Panc1 (cell line): ENCODE measurements around the gene MORN1.

Experiments
- POLR2AphosphoS5 ChIP-seq: IDR thresholded peaks from 2 replicates; pipeline ENCODE4 v1.6.1; 2012; ENCODE audit warnings: mild to moderate bottlenecking, low read depth, low read length, moderate library complexity
- TF ChIP-seq, protein P1 (sequence below): fragments of 450-650 bp; IDR thresholded peaks from 2 replicates; pipeline ENCODE4 v1.5.1; 2017; ENCODE audit warnings: mild to moderate bottlenecking

DNA sequence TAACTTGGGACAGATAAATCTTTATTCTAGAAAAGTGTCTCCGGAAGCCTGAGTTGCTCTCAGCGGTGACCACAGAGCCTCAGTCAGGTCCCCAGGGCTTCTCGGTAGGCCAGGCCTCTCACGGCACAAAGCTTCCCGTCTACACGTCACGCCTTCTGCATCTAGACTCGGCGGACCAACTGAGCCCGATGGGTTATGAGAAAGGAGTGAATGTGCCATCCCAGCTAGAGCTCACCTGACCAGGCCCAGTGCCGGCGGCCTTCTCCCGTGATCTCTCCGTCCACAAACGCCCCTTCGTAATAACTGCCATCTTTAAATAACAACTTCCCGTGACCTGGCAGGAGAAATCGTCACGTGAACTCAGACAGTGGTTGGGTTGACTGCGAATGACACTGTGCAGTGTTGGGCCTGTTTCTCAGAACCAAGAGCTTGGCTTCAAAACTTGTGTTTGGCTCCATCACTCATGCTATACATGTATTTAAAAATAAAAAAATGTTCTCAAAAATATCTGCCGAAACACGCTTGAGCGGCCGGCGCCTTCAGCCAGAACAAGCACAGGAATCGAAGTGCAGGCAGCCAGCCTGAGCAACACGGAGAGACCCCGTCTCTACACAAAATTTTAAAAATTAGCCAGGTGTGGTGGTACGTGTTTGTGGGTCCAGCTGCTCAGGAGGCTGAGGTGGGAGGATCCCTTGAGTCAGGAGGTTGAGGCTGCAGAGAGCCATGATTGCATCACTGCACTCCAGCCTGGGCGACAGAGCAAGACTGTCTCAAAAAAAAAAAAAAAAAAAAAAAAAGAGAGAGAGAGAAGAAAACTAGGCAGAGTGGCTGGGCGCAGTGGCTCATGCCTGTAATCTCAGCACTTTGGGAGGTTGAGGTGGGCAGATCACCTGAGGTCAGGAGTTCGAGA lies 3.1 kb downstream of the MORN1 start:
- TF ChIP-seq, protein P1, sequence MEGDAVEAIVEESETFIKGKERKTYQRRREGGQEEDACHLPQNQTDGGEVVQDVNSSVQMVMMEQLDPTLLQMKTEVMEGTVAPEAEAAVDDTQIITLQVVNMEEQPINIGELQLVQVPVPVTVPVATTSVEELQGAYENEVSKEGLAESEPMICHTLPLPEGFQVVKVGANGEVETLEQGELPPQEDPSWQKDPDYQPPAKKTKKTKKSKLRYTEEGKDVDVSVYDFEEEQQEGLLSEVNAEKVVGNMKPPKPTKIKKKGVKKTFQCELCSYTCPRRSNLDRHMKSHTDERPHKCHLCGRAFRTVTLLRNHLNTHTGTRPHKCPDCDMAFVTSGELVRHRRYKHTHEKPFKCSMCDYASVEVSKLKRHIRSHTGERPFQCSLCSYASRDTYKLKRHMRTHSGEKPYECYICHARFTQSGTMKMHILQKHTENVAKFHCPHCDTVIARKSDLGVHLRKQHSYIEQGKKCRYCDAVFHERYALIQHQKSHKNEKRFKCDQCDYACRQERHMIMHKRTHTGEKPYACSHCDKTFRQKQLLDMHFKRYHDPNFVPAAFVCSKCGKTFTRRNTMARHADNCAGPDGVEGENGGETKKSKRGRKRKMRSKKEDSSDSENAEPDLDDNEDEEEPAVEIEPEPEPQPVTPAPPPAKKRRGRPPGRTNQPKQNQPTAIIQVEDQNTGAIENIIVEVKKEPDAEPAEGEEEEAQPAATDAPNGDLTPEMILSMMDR = no peak
- no peak for TF ChIP-seq POLR2AphosphoS5
